ENCODE measurements around the gene MACROD2.

- TF ChIP-seq CTCF (IDR thresholded peaks at IDR 0.05) (peak in 1 of 12 donors; percentile 7), POLR2A (IDR thresholded peaks at IDR 0.05) (no peak)
Measured at GRCh38 chr20:15842872-15843271, 1847.6 kb downstream of the MACROD2 start.
